NK-92 (cell line): Measurements from ENCODE around the gene SPRY2.
"Not testable (repeated sequence)": the region's sequence is repeated elsewhere in the genome, so short reads cannot be mapped to it uniquely, and the experiment has no call there.

Source experiments
- DNase-seq: peaks from one replicate; lab custom pipeline; 2025; ENCODE audit not compliant: unreplicated experiment; lab: John Stamatoyannopoulos, UW

SPRY2 gene

GRCh38 chr13:80355496-80356094 is 14.7 kb upstream of the SPRY2 start:
- DNase-seq = not testable (repeated sequence)

GRCh38 chr13:80348750-80349149 is 7.8 kb upstream of the SPRY2 start:
- no peak for DNase-seq

- no peak for DNase-seq
Measured at GRCh38 chr13:80348314-80348713, 7.4 kb upstream of the SPRY2 start.

GRCh38 chr13:80345771-80346510 is 5.0 kb upstream of the SPRY2 start:
- DNase-seq = no peak

- not testable (repeated sequence) for DNase-seq
Measured at GRCh38 chr13:80344032-80344431, 3.1 kb upstream of the SPRY2 start.

- no peak for DNase-seq
Measured at GRCh38 chr13:80342471-80343371, 1.8 kb upstream of the SPRY2 start.

GRCh38 chr13:80341756-80342370 is 937 bp upstream of the SPRY2 start:
- no peak for DNase-seq

GRCh38 chr13:80340651-80341100 is 250 bp downstream of the SPRY2 start:
- DNase-seq = no peak

GRCh38 chr13:80339912-80340650 is 845 bp downstream of the SPRY2 start:
- DNase-seq = no peak

- DNase-seq = no peak
Measured at GRCh38 chr13:80339563-80339911, 1.4 kb downstream of the SPRY2 start.

GRCh38 chr13:80338781-80339562 is 2.0 kb downstream of the SPRY2 start:
- no peak for DNase-seq

GRCh38 chr13:80337288-80338081 is 3.4 kb downstream of the SPRY2 start:
- DNase-seq = no peak

- DNase-seq = no peak
Measured at GRCh38 chr13:80336776-80337287, 4.1 kb downstream of the SPRY2 start.

- DNase-seq = no peak
Measured at GRCh38 chr13:80336370-80336769, 4.6 kb downstream of the SPRY2 start.

- DNase-seq = no peak
Measured at GRCh38 chr13:80334597-80335260, 6.2 kb downstream of the SPRY2 start.

GRCh38 chr13:80331984-80332383 is 8.9 kb downstream of the SPRY2 start:
- no peak for DNase-seq

- DNase-seq = no peak
Measured at GRCh38 chr13:80329250-80329649, 11.7 kb downstream of the SPRY2 start.

- DNase-seq = no peak
Measured at GRCh38 chr13:80319004-80319403, 21.9 kb downstream of the SPRY2 start.
